Stomach smooth muscle (tissue), 2 donors: ENCODE results near the gene HEATR9.

ENCODE experiments used
- H3K27ac ChIP-seq: one replicate; pipeline ENCODE4 v1.7.0; 2013; ENCODE audit warnings: mild to moderate bottlenecking, low read length, inconsistent platforms
- H3K27me3 ChIP-seq, 2 donors: one replicate each; pipeline ENCODE4 v1.7.0; 2013; ENCODE audit warnings: low read length in 2 of 2; ENCODE audit not compliant: insufficient read depth in 2 of 2, control insufficient read depth in 1 of 2
- H3K36me3 ChIP-seq, 2 donors: one replicate each; pipeline ENCODE4 v1.7.0; 2013; ENCODE audit warnings: low read length in 2 of 2; ENCODE audit not compliant: control insufficient read depth in 2 of 2, insufficient read depth in 2 of 2
- H3K4me1 ChIP-seq: one replicate; pipeline ENCODE4 v1.7.0; 2013; ENCODE audit warnings: low read length; ENCODE audit not compliant: control insufficient read depth, insufficient read depth
- H3K4me3 ChIP-seq, 2 donors: one replicate each; pipeline ENCODE4 v1.7.0; 2013; ENCODE audit warnings: low read length in 2 of 2
- H3K9ac ChIP-seq, 2 donors: one replicate each; pipeline ENCODE4 v1.7.0; 2013; ENCODE audit warnings: low read length in 2 of 2, mild to moderate bottlenecking in 1 of 2
- H3K9me3 ChIP-seq, 2 donors: one replicate each; pipeline ENCODE4 v1.7.0; 2013; ENCODE audit warnings: low read length in 2 of 2; ENCODE audit not compliant: control insufficient read depth in 2 of 2
- donor health status: healthy.
- donor health status: Pancreatic carcinoma.

HEATR9 gene

DNA sequence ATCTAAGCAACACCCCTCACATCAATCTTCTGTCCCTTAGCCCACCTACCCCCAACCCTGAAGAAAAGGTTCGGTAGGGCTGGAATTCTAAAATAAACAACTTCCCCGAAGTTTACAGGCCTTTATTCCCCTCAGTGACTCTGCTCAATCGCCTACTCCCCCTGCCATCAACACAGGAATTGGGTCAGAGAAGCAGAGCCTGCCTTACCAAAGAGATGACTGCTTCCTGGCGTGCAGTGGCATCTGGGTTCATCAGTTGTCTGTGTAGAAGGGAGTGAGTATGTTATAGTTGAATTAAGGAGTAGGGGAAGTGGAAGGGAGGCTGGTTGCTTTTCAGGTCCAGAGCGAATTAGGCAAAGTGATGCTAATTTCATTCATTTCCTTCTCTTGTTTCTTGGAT lies 12.7 kb downstream of the HEATR9 start:
- no peak overlapping the region for H3K27ac ChIP-seq
- H3K36me3 ChIP-seq: peaks cover 0 to 15% of the 10 kb centered on the region in 2 donors
- H3K4me1 ChIP-seq: no peaks in the 10 kb centered on the region
- H3K9me3 ChIP-seq: no peaks in the 10 kb centered on the region
- H3K27me3 ChIP-seq: no peaks in the 10 kb centered on the region
- no peak overlapping the region for H3K9ac ChIP-seq
- no peak overlapping the region for H3K4me3 ChIP-seq

DNA sequence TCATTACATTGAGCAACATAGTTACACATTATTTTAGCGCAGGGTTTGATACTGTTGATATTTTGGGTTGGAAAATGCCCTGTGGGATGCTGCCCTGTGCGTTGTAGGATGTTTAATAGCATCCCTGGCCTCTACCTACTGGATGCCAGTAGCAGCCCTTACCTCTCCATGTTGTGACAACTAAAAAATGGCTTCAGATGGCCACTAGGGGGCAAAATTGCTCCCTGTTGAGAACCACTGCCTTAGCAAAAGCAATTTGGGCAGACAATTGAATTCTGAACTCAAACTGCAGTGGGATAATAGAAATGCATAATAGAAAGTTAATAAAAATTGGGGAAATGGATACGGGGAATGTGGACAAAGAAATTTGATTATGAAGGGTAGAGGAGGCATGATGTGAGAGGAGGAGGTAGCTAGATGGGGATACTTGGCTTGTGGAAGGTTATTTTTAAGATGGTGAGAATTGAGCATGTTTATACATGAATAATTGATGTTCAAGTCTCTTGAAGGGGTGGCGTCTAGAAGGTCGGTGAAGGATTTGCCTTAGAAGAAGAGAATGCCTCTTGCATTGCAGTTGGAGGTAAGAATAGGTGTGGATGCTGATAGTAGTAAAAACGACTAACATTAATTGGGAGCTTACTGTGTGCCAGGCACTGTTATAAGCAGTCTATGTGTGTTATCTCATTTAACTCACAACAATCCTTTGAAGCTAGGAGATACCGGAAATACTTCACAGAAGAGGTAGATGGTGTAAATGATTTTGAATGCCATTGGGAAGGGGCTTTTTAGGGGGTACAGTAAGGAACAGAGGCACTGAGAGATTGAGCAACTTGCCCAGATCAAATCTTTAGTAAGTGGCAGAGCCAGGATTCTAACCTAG lies 19.0 kb downstream of the HEATR9 start:
- no peak overlapping the region for H3K4me3 ChIP-seq
- peaks cover 19 to 25% of the 10 kb centered on the region in 2 donors for H3K36me3 ChIP-seq
- H3K4me1 ChIP-seq: no peaks in the 10 kb centered on the region
- H3K27ac ChIP-seq: no peak overlapping the region
- no peak overlapping the region for H3K9ac ChIP-seq
- no peaks in the 10 kb centered on the region for H3K9me3 ChIP-seq
- no peaks in the 10 kb centered on the region for H3K27me3 ChIP-seq

- peaks cover 34 to 38% of the 10 kb centered on the region in 2 donors for H3K36me3 ChIP-seq
- no peak overlapping the region for H3K4me3 ChIP-seq
- no peaks in the 10 kb centered on the region for H3K27me3 ChIP-seq
- no peaks in the 10 kb centered on the region for H3K4me1 ChIP-seq
- no peak overlapping the region for H3K27ac ChIP-seq
- no peak overlapping the region for H3K9ac ChIP-seq
- no peaks in the 10 kb centered on the region for H3K9me3 ChIP-seq
Measured at GRCh38 chr17:35847633-35848373, 20.9 kb downstream of the HEATR9 start.

DNA sequence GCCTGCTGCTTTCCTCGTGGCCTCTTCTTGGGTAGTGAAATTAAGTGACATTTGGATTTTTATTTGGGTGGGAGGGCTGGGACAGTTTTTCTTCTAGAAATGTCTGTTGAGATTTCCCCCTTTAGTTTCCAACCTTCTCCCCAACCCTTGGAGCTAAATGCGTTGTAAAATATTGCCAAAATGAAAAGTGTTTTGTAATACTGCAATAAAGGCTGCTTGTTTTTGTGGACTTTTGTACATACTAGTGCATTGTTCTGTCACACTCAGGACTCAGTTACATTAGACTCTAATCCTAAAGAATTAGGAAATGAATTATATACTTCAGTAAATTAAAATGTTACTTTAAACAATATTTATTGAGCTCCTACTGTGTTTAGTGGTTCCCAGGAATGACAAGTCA lies 21.7 kb downstream of the HEATR9 start:
- Histone ChIP-seq H3K4me3 (no peak overlapping the region), H3K27me3 (no peaks in the 10 kb centered on the region), H3K4me1 (no peaks in the 10 kb centered on the region), H3K9me3 (no peaks in the 10 kb centered on the region), H3K9ac (no peak overlapping the region), H3K27ac (no peak overlapping the region), H3K36me3 (peaks cover 39 to 41% of the 10 kb centered on the region in 2 donors)

DNA sequence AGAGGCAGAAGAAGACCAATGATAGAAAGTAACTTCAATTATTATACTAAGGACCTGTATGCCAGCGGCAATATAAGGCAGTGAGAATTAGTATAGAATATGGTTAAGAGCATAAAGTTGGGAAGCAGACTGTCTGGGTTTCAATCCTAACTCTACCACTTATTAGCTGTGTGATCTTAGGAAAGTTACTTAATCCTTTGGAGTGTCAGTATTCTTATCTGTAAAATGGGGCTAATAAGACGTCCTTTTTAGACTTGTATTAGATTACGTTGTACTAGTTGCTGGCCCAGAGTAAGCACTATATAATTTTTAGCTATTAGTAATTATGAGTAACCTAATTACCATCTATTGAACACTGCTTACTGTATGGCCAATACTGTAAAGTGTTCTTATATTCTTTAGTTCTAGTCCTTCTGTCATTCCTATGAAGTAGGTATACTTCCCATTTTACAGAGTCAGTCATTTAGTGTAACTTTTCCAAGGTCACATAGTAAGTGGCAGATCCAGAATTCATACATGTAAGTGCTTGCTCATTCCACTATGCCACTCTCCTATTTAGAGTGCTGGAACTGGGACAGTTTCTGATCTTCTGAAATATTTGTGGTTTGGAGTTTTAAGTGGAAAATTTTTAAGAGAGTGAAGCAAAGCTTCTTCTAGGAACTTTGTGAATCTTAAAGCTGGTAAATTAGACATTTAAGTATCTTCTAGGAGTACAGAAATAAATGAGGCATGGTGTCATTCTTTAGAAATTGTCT lies 22.5 kb downstream of the HEATR9 start:
- H3K36me3 ChIP-seq: peaks cover 42 to 45% of the 10 kb centered on the region in 2 donors
- no peak overlapping the region for H3K27ac ChIP-seq
- H3K9ac ChIP-seq: no peak overlapping the region
- H3K4me3 ChIP-seq: no peak overlapping the region
- H3K9me3 ChIP-seq: no peaks in the 10 kb centered on the region
- no peaks in the 10 kb centered on the region for H3K27me3 ChIP-seq
- no peaks in the 10 kb centered on the region for H3K4me1 ChIP-seq

- Histone ChIP-seq H3K27me3 (no peaks in the 10 kb centered on the region), H3K9ac (no peak overlapping the region), H3K4me1 (no peaks in the 10 kb centered on the region), H3K4me3 (no peak overlapping the region), H3K9me3 (no peaks in the 10 kb centered on the region), H3K27ac (no peak overlapping the region), H3K36me3 (peaks cover 48 to 51% of the 10 kb centered on the region in 2 donors)
Measured at GRCh38 chr17:35844547-35844946, 24.1 kb downstream of the HEATR9 start.

DNA sequence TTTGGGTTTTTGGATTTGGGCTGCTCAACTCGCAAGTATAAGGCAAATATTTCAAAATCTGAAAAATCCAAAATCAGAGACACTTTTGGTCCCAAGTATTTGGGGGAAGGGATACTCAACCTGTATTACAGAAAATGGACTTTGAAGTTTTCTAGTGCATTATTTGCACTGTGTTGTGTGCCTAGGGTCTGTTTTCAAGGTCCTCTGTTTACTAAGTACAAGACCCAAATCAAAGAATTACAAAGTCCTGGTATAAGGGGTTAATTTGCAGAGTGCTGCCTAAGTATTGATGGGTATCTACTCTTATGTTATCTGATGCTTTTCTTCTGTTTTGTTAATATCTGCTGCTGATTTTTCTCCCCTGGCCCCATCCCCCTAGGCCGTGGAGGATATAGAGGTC lies 25.0 kb downstream of the HEATR9 start:
- Histone ChIP-seq H3K4me1 (no peaks in the 10 kb centered on the region), H3K27ac (no peak overlapping the region), H3K27me3 (no peaks in the 10 kb centered on the region), H3K9ac (no peak overlapping the region), H3K4me3 (no peak overlapping the region), H3K36me3 (peaks cover 48 to 52% of the 10 kb centered on the region in 2 donors), H3K9me3 (no peaks in the 10 kb centered on the region)

DNA sequence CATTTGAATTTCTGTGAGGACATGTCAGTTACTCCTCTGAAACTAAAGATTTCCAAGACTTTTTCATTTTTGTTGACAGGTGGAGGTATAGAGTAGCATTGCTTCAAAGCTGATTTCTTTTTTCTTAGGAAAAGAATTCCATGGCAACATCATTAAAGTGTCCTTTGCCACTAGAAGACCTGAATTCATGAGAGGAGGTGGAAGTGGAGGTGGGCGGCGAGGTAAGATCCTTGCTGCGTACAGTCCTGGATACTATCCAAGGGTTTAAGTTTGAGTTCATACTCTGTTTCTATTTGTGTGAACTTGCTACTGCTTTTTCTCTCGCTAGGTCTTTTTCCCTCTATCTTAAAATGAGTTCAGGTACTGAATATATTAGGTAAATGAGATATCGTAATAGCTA lies 26.5 kb downstream of the HEATR9 start:
- Histone ChIP-seq H3K9ac (no peak overlapping the region), H3K36me3 (peaks cover 45 to 56% of the 10 kb centered on the region in 2 donors), H3K4me3 (no peak overlapping the region), H3K4me1 (no peaks in the 10 kb centered on the region), H3K27me3 (no peaks in the 10 kb centered on the region), H3K27ac (no peak overlapping the region), H3K9me3 (no peaks in the 10 kb centered on the region)

GRCh38 chr17:35841505-35841904 lies 27.2 kb downstream of the HEATR9 start:
- Histone ChIP-seq H3K4me1 (no peaks in the 10 kb centered on the region), H3K27me3 (no peaks in the 10 kb centered on the region), H3K9me3 (no peaks in the 10 kb centered on the region), H3K4me3 (no peak overlapping the region), H3K9ac (no peak overlapping the region), H3K27ac (no peak overlapping the region), H3K36me3 (peaks cover 50 to 59% of the 10 kb centered on the region in 2 donors)

DNA sequence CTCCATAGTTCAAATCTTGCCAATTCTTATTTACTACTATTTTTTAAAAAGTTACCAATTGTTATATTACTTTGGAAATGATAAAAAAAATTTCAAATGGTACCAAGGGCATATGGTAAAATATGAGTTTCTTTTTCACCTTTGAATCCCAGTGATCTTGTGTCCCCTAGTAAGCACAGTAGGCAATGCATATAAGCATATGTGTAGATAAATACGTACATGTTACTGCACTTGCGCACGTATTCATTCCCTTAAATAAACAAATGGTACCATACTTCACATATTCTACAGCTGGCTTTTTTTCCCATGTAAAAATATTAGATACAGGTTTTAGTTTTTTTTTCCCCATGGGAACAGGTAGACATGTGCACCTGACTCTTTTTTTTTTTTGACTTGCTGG lies 27.6 kb downstream of the HEATR9 start:
- H3K4me1 ChIP-seq: no peaks in the 10 kb centered on the region
- no peak overlapping the region for H3K9ac ChIP-seq
- H3K36me3 ChIP-seq: peaks cover 50 to 57% of the 10 kb centered on the region in 2 donors
- H3K27ac ChIP-seq: no peak overlapping the region
- no peaks in the 10 kb centered on the region for H3K9me3 ChIP-seq
- no peak overlapping the region for H3K4me3 ChIP-seq
- no peaks in the 10 kb centered on the region for H3K27me3 ChIP-seq
